Cardiac fibroblast (primary cell): Measurements from ENCODE around the gene GLRX.
"Not testable (repeated sequence)": the region's sequence is repeated elsewhere in the genome, so short reads cannot be mapped to it uniquely, and the experiment has no call there.

Experiments
- DNase-seq, 2 donors: peaks; one replicate each; pipeline versions ENCODE4 v3.0.0 to v3.0.0-alpha.2; 2010; ENCODE audit warnings: low read depth in 2 of 2
- H3K4me3 ChIP-seq, 2 donors: replicated peaks in 1 of 2; 1 replicate in 1 of 2; 2 replicates in 1 of 2; pipeline ENCODE4 v1.5.1; 2011; ENCODE audit warnings: low read depth in 2 of 2, low read length in 2 of 2, mild to moderate bottlenecking in 2 of 2, moderate library complexity in 1 of 2
- TF ChIP-seq, protein P1 (sequence below): IDR thresholded peaks from one replicate; pipeline ENCODE4 v1.5.1; 2011; ENCODE audit warnings: low read depth, mild to moderate bottlenecking, low read length, inconsistent platforms

The GLRX gene

DNA sequence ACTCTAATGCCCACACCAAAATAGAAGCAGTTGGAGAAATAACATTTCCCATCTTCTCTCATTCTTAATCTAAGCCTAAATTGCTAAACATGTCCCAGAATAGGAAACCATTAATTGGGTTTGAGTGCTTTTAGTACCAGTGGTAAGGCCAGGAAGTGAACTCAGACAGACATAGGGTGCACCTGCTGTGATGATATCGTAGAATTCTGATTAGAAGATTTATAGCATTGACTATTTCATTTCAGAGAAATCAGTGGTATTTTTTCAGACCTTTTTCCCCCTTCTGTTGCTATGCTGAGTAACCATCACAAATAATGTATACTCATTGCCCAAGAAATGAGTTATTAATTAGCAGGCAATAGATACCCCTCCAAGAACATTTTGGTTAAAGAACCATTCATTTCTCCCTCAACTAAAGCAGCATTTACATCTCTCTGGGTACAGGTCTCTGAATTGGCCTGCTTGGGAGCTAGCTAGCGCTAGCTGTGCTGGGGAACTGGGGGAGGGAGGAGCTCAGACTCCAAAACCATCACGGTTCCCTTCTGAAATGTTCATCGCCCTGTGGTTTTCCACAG, 7.3 kb downstream of the GLRX start:
- no peak overlapping the region for H3K4me3 ChIP-seq
- TF ChIP-seq, protein P1, sequence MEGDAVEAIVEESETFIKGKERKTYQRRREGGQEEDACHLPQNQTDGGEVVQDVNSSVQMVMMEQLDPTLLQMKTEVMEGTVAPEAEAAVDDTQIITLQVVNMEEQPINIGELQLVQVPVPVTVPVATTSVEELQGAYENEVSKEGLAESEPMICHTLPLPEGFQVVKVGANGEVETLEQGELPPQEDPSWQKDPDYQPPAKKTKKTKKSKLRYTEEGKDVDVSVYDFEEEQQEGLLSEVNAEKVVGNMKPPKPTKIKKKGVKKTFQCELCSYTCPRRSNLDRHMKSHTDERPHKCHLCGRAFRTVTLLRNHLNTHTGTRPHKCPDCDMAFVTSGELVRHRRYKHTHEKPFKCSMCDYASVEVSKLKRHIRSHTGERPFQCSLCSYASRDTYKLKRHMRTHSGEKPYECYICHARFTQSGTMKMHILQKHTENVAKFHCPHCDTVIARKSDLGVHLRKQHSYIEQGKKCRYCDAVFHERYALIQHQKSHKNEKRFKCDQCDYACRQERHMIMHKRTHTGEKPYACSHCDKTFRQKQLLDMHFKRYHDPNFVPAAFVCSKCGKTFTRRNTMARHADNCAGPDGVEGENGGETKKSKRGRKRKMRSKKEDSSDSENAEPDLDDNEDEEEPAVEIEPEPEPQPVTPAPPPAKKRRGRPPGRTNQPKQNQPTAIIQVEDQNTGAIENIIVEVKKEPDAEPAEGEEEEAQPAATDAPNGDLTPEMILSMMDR = no peak
- no peak for DNase-seq

DNA sequence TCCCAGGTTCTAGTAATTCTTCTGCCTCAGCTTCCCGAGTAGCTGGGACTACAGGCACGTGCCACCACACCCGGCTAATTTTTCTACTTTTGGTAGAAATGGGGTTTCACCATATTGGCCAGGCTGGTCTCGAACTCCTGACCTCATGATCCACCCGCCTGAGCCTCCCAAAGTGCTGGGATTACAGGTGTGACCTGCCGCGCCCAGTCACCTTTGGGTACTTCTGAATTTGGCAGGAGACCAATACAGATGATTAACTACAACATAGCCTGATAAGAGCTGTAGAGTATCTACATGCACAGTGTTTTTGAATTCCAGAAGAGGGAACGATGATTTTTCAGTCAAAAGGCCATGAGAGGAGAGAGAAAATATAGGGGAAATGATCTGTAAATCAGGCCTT, 9.5 kb downstream of the GLRX start:
- DNase-seq, H3K4me3 ChIP-seq: not testable (repeated sequence)

DNA sequence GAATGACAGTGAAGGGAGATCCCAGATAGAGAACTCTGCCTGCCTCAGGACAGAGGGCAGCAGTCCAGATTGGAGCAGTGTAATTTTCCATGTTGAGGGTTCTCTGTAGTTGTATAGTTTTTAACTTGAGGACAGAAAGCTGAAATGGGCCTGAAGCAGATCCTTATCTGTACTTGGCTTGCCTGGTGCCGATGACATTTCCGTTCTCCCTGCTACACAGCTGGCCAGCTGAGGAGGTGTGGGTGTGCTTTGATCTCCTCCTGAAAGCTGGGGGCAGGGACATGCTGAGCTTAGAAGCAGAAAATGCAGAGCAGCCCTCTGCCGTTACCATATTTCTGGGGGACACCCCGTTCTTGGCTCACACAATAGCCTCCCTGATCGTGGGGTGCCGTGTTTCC, 10.5 kb downstream of the GLRX start:
- peak in 1 of 2 donors; percentile 61 for DNase-seq
- H3K4me3 ChIP-seq = no peak overlapping the region
- TF ChIP-seq, protein P1 = no peak

DNA sequence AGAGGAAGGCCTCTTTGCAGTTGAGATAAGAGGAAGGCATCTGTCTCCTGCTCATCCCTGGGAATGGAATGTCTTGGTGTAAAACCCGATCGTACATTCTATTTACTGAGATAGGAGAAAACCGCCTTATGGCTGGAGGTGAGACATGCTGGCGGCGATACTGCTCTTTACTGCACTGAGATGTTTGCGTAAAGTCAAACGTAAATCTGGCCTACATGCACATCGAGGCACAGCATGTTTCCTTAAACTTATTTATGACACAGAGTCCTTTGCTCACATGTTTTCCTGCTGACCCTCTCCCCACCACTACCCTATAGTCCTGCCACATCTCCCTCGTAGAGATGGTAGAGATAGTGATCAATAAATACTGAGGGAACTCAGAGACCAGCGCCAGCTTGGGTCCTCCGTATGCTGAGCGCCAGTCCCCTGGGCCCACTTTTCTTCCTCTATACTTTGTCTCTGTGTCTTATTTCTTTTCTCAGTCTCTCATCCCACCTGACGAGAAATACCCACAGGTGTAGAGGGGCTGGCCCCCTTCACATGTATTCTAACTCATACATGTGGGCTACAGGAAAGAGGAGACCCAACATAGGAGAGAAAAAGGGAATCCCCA, 11.0 kb downstream of the GLRX start:
- not testable (repeated sequence) for DNase-seq, H3K4me3 ChIP-seq

DNA sequence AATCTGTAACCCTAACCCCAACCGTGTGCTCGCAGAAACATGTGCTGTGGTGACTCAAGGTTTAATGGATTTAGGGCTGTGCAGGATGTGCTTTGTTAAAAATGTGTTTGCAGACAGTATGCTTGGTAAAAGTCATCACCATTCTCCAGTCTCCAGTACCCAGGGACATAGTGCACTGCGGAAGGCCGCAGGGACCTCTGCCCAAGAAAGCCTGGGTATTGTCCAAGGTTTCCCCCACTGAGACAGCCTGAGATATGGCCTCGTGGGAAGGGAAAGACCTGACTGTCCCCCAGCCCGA, 11.5 kb downstream of the GLRX start:
- not testable (repeated sequence) for H3K4me3 ChIP-seq, DNase-seq

DNA sequence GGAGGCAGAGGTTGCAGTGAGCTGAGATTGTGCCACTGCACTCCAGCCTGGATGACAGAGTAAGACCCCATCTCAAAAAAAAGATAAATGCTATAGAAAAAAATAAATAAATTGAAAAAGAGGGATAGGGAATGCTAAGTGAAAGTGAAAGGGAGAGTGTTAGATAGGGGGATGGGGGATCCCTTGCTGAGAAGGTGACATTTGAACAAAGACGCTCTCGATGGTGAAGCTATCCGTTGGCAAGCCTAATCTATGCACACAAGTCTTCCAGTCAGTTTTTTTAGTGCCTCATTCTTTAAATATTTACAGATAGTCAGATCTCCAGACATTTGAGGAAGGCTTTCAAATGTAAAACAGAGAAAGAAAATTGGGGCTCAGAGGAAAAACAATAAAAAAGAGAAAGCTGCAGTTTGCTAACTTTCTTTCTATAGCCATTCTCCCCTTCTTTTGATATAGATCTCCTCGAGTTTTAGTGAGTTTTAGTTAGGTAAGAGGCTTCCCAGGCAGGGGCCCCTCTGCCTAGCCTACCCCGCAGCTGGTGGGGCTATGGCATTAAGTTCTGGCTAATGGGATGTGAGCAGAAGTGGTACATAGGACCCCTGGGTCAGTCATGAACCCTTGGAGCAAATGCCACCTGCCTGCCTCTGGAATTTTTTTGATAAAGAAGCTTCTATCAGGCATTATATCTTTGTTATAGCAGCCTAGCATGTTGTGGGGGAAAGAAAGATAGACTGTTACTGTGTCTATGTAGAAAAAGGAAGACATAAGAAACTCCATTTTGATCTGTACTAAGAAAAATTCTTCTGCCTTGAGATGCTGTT, 12.0 kb downstream of the GLRX start:
- DNase-seq = peak in 1 of 2 donors; percentile 26
- no peak overlapping the region for H3K4me3 ChIP-seq

DNA sequence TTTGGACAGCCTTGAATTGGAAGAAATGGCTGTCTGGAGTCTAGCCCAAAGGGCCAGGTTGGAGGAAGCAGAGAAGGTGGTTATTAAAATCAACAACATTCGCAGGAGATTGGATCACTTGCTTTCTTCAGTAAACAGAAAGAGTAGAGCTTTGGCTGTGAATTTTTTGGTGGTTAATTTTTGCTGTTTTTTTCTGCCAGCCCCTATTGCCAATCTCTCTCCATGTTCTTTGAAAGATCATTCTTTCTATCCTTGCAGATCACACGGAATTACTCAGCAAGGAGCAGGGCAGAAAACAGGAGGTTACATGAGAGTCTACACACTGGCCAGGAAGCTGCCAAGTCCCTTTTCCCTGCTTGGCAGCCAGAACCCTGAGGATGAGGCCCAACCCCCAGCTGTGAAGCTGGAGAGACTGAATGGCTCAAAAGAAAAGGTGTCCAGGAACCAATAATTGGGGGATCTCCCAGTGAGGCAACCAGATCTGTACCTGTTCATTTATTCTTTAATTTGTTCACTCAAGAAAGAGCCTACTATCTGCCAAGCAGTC, 13.0 kb downstream of the GLRX start:
- TF ChIP-seq, protein P1 = no peak
- peak; percentile 63 to 84 for DNase-seq
- H3K4me3 ChIP-seq = no peak overlapping the region

More for the DNA sequence above, 12.0 kb downstream of the GLRX start:
- TF ChIP-seq, protein P1 = no peak

DNA sequence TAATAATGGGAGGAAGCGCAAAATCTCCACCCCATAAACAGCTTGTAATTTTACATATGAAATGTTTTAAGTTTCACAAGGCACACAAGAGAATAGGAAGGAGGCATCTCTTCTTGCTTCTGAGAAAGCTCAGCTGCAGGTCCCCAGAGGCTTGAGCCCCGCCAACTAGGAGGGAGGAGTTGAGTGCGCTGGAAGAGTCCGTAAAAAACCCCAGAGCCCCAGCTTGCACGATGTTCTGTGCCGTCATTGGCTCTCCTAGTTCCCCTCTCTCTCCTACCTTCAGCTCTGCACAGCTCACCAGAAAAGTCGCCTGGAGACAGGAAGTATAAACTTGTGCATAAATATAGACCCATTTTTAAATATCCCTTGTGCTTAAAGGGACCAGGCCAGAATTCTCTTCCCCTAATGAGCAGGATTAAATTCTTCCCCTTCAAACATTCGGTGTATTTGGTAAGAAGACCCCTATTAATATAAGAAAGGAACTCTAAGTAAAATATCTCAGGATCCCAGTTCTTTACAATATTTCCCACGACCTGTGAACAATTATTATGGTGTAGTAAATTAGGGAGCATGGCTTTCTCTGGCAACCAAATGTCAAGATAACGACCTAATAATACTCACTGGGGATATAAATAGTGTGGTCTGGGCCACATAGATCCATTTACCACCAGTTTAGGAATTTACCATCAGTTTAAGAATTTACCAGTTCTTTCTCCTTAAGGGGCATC, 13.7 kb downstream of the GLRX start:
- TF ChIP-seq, protein P1 = no peak
- peak; percentile 93 to 95 for DNase-seq
- no peak overlapping the region for H3K4me3 ChIP-seq
